Coronary artery (tissue), 2 donors: ENCODE results near the gene ZNF471.

Source experiments
- DNase-seq: peaks from one replicate; pipeline ENCODE4 v3.0.0-alpha.2; 2017; ENCODE audit warnings: low spot score
- H3K27ac ChIP-seq, 2 donors: fragments of 200-600 bp; sonication (generic); one replicate each; pipeline ENCODE4 v1.5.1; 2016 to 2019
- H3K4me3 ChIP-seq: fragments of 200-600 bp; sonication (generic); 2 replicates; pipeline ENCODE4 v1.5.1; 2016; ENCODE audit warnings: mild to moderate bottlenecking, moderate library complexity
- CTCF ChIP-seq: fragments of 200-600 bp; sonication (generic); IDR thresholded peaks from one replicate; pipeline ENCODE4 v1.5.1; 2019; ENCODE audit warnings: antibody characterized with exemption

Gene ZNF471

GRCh38 chr19:56507446-56508289 lies at the start of gene ZNF471:
Gene ZNF471, plus strand, starts transcription at chr19:56507855. Its CDS starts 3,717 bp downstream, at chr19:56511572.
- H3K4me3 ChIP-seq, result peak within 1 kb of the TSS; percentile 74
- peak; percentile 98 for DNase-seq
- TF ChIP-seq CTCF, result no peak
- peak within 1 kb of the TSS; percentile 92 to 93 for H3K27ac ChIP-seq

GRCh38 chr19:56474308-56474707 lies 33.3 kb upstream of the ZNF471 start:
- Histone ChIP-seq H3K27ac (no peak overlapping the region), H3K4me3 (no peak overlapping the region)
- no peak for TF ChIP-seq CTCF
- DNase-seq, result no peak

GRCh38 chr19:56476093-56476492 lies 31.6 kb upstream of the ZNF471 start:
- DNase-seq, result no peak
- H3K27ac ChIP-seq, result no peak overlapping the region
- peak overlapping the region; percentile 87 for H3K4me3 ChIP-seq
- TF ChIP-seq CTCF, result no peak

- H3K4me3 ChIP-seq, result peak within 1 kb of the TSS; percentile 87
- no peak for DNase-seq
- H3K27ac ChIP-seq, result peak within 1 kb of the TSS; percentile 76 to 87
- no peak for TF ChIP-seq CTCF
These were observed 30.8 kb upstream of the ZNF471 start, which contains the start of gene ZNF667 for GRCh38 chr19:56476651-56477428. Gene ZNF667, minus strand, starts transcription at chr19:56477345. Its CDS starts 14,975 bp downstream, at chr19:56462370.

GRCh38 chr19:56477429-56478338 lies 30.0 kb upstream of the ZNF471 start:
- Histone ChIP-seq H3K27ac (peak overlapping the region; percentile 76 to 87), H3K4me3 (peak overlapping the region; percentile 87)
- TF ChIP-seq CTCF, result no peak
- peak; percentile 94 for DNase-seq

GRCh38 chr19:56491399-56491798 lies 16.3 kb upstream of the ZNF471 start:
- H3K4me3 ChIP-seq, result no peak overlapping the region
- TF ChIP-seq CTCF, result no peak
- no peak for DNase-seq
- no peak overlapping the region for H3K27ac ChIP-seq
